HepG2 (cell line): Measurements from ENCODE around the gene LTBR. TPM values are rescaled to one million over a fixed set of nuclear protein-coding genes. Genes with fewer than 3 reads are reported as not detected.

ENCODE experiments used
- ATAC-seq: fragments of 200-7000 bp; cut with Tn5 transposase; 3 replicates; pipeline ENCODE4 v1.9.1; 2020; ENCODE audit warnings: mild to moderate bottlenecking, moderate library complexity
- Bru-seq: library from RNA; stranded (reverse); fragments of 400-500 nt; gene quantifications from one replicate; lab custom pipeline; 2021; lab: Mats Ljungman, UMichigan
- BruChase-seq, 2 experiments: library from RNA; stranded (reverse); fragments of 400-500 nt; gene quantifications; one replicate each; lab custom pipeline; 2021; lab: Mats Ljungman, UMichigan
- BruUV-seq: library from RNA; stranded (reverse); fragments of 400-500 nt; replicated peaks from 2 replicates; lab custom pipeline; 2021; lab: Mats Ljungman, UMichigan
- CTCF ChIA-PET: fragments of 300-600 bp; formaldehyde crosslinking; extraction: SDS; loops from one replicate; lab custom pipeline; 2021; ENCODE audit warnings: low total read pairs, inconsistent platforms, low intra/inter-chr PET ratio; lab: Yijun Ruan, JAX
- POLR2A ChIA-PET: fragments of 350-600 bp; sonication (Branson Sonifier 250); formaldehyde crosslinking; loops from one replicate; lab custom pipeline; 2020; ENCODE audit warnings: antibody characterized with exemption, inconsistent platforms; lab: Yijun Ruan, JAX
- DNase-seq: peaks from one replicate; pipeline ENCODE4 v3.0.0-alpha.2; 2015; ENCODE audit warnings: low spot score
- FAIRE-seq: peaks from 3 replicates; lab custom pipeline; 2011; peaks lifted over from hg19 to GRCh38; lab: Jason Lieb, UNC
- H2AFZ ChIP-seq: one replicate; pipeline ENCODE4 v1.6.1; 2011; ENCODE audit warnings: low read length, inconsistent platforms
- H3K27ac ChIP-seq: fragments of 300-600 bp; 3 replicates; pipeline ENCODE4 v1.8.0; 2011; ENCODE audit warnings: mixed run types, mild to moderate bottlenecking, mixed read lengths, low read length, inconsistent platforms; ENCODE audit not compliant: insufficient read depth; ENCODE audit errors: extremely low read length
- H3K27me3 ChIP-seq, 2 experiments: fragments of 200-600 bp in 1 of 2; 2 replicates in 1 of 2; 3 replicates in 1 of 2; pipeline versions ENCODE4 v1.6.0 to v1.8.0; 2011; ENCODE audit warnings: low read length in 2 of 2, mild to moderate bottlenecking in 2 of 2, moderate library complexity in 2 of 2, inconsistent platforms in 1 of 2; ENCODE audit not compliant: insufficient read depth in 2 of 2, control insufficient read depth in 1 of 2
- H3K36me3 ChIP-seq, 2 experiments: fragments of 200-600 bp in 1 of 2; replicated peaks in 1 of 2; 2 replicates in 1 of 2; 3 replicates in 1 of 2; pipeline versions ENCODE4 v1.5.1 to v1.8.0; 2011; ENCODE audit warnings: low read length in 2 of 2, inconsistent platforms in 1 of 2; ENCODE audit not compliant: insufficient read depth in 2 of 2, control insufficient read depth in 1 of 2
- H3K4me1 ChIP-seq: 2 replicates; pipeline ENCODE4 v1.5.1; 2012; ENCODE audit warnings: low read length, inconsistent platforms; ENCODE audit not compliant: insufficient read depth
- H3K4me2 ChIP-seq: 2 replicates; pipeline ENCODE4 v1.6.0; 2011; ENCODE audit warnings: low read depth, low read length, inconsistent platforms
- H3K4me3 ChIP-seq, 3 experiments: fragments of 200-600 bp in 1 of 3; sonication (generic), shearing (Covaris generic) in 1 of 3; replicated peaks in 1 of 3; 2 replicates each; pipeline ENCODE4 v1.5.1; 2011 to 2016; ENCODE audit warnings: low read length in 3 of 3, inconsistent platforms in 2 of 3, low read depth in 2 of 3, mild to moderate bottlenecking in 2 of 3, control low read depth in 1 of 3, mixed read lengths in 1 of 3; ENCODE audit not compliant: insufficient read depth in 1 of 3
- H3K79me2 ChIP-seq: one replicate; pipeline ENCODE4 v1.6.1; 2011; ENCODE audit warnings: low read length, inconsistent platforms; ENCODE audit not compliant: insufficient read depth
- H3K9ac ChIP-seq: 2 replicates; pipeline ENCODE4 v1.6.0; 2011; ENCODE audit warnings: mild to moderate bottlenecking, low read depth, low read length, inconsistent platforms; ENCODE audit not compliant: insufficient read depth
- H3K9me3 ChIP-seq: 2 replicates; pipeline ENCODE4 v1.5.1; 2012; ENCODE audit warnings: mild to moderate bottlenecking, low read length
- H4K20me1 ChIP-seq: 2 replicates; pipeline ENCODE4 v1.6.0; 2011; ENCODE audit warnings: inconsistent platforms, mild to moderate bottlenecking, low read length, moderate library complexity; ENCODE audit not compliant: insufficient read depth
- ARID4A ChIP-seq: sonication (generic); formaldehyde crosslinking; IDR thresholded peaks from 2 replicates; pipeline ENCODE4 v1.5.0; 2020; ENCODE audit warnings: mild to moderate bottlenecking, missing genetic modification reagents, borderline replicate concordance
- GPBP1L1 ChIP-seq: sonication (generic); formaldehyde crosslinking; IDR thresholded peaks from 2 replicates; pipeline ENCODE4 v1.5.0; 2020; ENCODE audit warnings: mild to moderate bottlenecking, missing genetic modification reagents
- KLF6 ChIP-seq: IDR thresholded peaks from 2 replicates; pipeline ENCODE4 v1.8.0; 2016; ENCODE audit warnings: missing biosample characterization, missing genetic modification reagents
- PLRG1 ChIP-seq: fragments of 450-650 bp; conservative IDR thresholded peaks from 2 replicates; pipeline ENCODE4 v1.6.1; 2016
- SCMH1 ChIP-seq: sonication (generic); formaldehyde crosslinking; IDR thresholded peaks from 2 replicates; pipeline ENCODE4 v1.9.0; 2021; ENCODE audit warnings: missing genetic modification reagents, mild to moderate bottlenecking, borderline replicate concordance
- STAT5B ChIP-seq: sonication (generic); formaldehyde crosslinking; IDR thresholded peaks from 2 replicates; pipeline ENCODE4 v1.4.0; 2020; ENCODE audit warnings: missing genetic modification reagents
- ZBTB20 ChIP-seq: sonication (generic); formaldehyde crosslinking; IDR thresholded peaks from 2 replicates; pipeline ENCODE4 v1.8.1; 2023; ENCODE audit warnings: missing genetic modification reagents, low read depth, mild to moderate bottlenecking, borderline replicate concordance
- ZNF441 ChIP-seq: sonication (generic); formaldehyde crosslinking; IDR thresholded peaks from 2 replicates; pipeline ENCODE4 v1.7.0; 2021; ENCODE audit warnings: missing genetic modification reagents, borderline replicate concordance
- WGBS: methylation state at CpG from one replicate; pipeline ENCODE4 v1.1.6; 2017; ENCODE audit warnings: low lambda C conversion rate; 5-methylcytosine and 5-hydroxymethylcytosine counted together
- in situ Hi-C: cut with HindIII; loops from 2 replicates; pipeline ENCODE4 v1.10.0; 2017; ENCODE audit warnings: low pct_unique_long_range_greater_than_20kb; ENCODE audit not compliant: extremely low pct_ligation_motif_present
- intact Hi-C: fragments of 100-400 bp; cut with micrococcal nuclease; formaldehyde crosslinking; loops from one replicate; pipeline ENCODE4 v1.10.0; 2022; ENCODE audit not compliant: unreplicated experiment
- long read RNA-seq, 2 experiments: library from RNA in 1 of 2; library from polyadenylated mRNA in 1 of 2; stranded (forward) in 1 of 2; unstranded in 1 of 2; transcript quantifications; one replicate each; pipeline ENCODE4 v2.0.0, GENCODE V29; 2019 to 2022
- polyA minus RNA-seq, 3 experiments: library from RNA; depleted of rRNA, polyadenylated mRNA; stranded (reverse); fragments of >200 nt; gene quantifications; 2 replicates each; pipeline ENCODE4 v1.2.3, GENCODE V29; 2011; ENCODE audit warnings: low replicate concordance in 1 of 3
- polyA plus RNA-seq, 8 experiments: library from polyadenylated mRNA; depleted of rRNA in 3 of 8; stranded (reverse) in 7 of 8; unstranded in 1 of 8; fragments of >200 nt; fragmentation: Illumina TruSeq in 4 of 8; extraction: Trizol in 4 of 8; gene quantifications; 2 replicates each; pipeline versions ENCODE4 v1.2.1 to v1.2.3, GENCODE V29; 2011 to 2016; ENCODE audit warnings: low read depth in 4 of 8, missing spikeins in 1 of 8, mixed read lengths in 1 of 8; ENCODE audit not compliant: insufficient read depth in 1 of 8
- total RNA-seq, 5 experiments: library from RNA; depleted of rRNA; stranded (reverse); fragments of >200 nt; fragmentation: Illumina TruSeq; extraction: Trizol; gene quantifications; 2 replicates each; pipeline ENCODE4 v1.2.3, GENCODE V29; 2016; ENCODE audit warnings: low read depth in 1 of 5
- TF ChIP-seq, protein P1 (sequence below): fragments of 450-650 bp; IDR thresholded peaks from 2 replicates; pipeline ENCODE4 v1.6.1; 2017

The LTBR gene
- total RNA-seq (2016; rRNA removed; fragmentation: Illumina TruSeq; extraction: Trizol) = 12.1 and 34.8 TPM in 2 replicates
- 24.4 and 24.5 TPM in 2 replicates for total RNA-seq (2016; cell fraction: cytosol; rRNA removed; fragmentation: Illumina TruSeq; extraction: Trizol; ENCODE audit: low read depth)
- 11.6 and 40.0 TPM in 2 replicates for total RNA-seq (2016; cell fraction: insoluble cytoplasmic fraction; rRNA removed; fragmentation: Illumina TruSeq; extraction: Trizol)
- 34.7 and 35.3 TPM in 2 replicates for total RNA-seq (2016; cell fraction: membrane; rRNA removed; fragmentation: Illumina TruSeq; extraction: Trizol)
- 39.7 and 43.6 TPM in 2 replicates for total RNA-seq (2016; cell fraction: nucleus; rRNA removed; fragmentation: Illumina TruSeq; extraction: Trizol)
- 31.4 and 39.0 TPM in 2 replicates for polyA plus RNA-seq (2011; rRNA removed)
- 23.7 and 29.3 TPM in 2 replicates for polyA plus RNA-seq (2011; cell fraction: cytosol; rRNA removed)
- polyA plus RNA-seq (2011; cell fraction: nucleus; rRNA removed) = 82.9 and 92.1 TPM in 2 replicates
- polyA plus RNA-seq (2012) = 25.8 and 37.8 TPM in 2 replicates
- polyA plus RNA-seq (2016; cell fraction: cytosol; fragmentation: Illumina TruSeq; extraction: Trizol; ENCODE audit: low read depth) = 19.3 and 21.0 TPM in 2 replicates
- polyA plus RNA-seq (2016; cell fraction: insoluble cytoplasmic fraction; fragmentation: Illumina TruSeq; extraction: Trizol; ENCODE audit: low read depth) = 16.0 and 16.4 TPM in 2 replicates
- 27.4 and 28.3 TPM in 2 replicates for polyA plus RNA-seq (2016; cell fraction: membrane; fragmentation: Illumina TruSeq; extraction: Trizol; ENCODE audit: low read depth)
- polyA plus RNA-seq (2016; cell fraction: nucleus; fragmentation: Illumina TruSeq; extraction: Trizol; ENCODE audit: insufficient read depth, low read depth) = 117 and 123 TPM in 2 replicates
- 16.2 and 29.7 TPM in 2 replicates for polyA minus RNA-seq (2011; rRNA and poly(A)+ RNA removed; ENCODE audit: low replicate concordance)
- polyA minus RNA-seq (2011; cell fraction: cytosol; rRNA and poly(A)+ RNA removed) = 11.5 and 14.0 TPM in 2 replicates
- polyA minus RNA-seq (2011; cell fraction: nucleus; rRNA and poly(A)+ RNA removed) = 22.4 and 34.2 TPM in 2 replicates
- percentile 72 among the genes with signal in this experiment for Bru-seq, nascent RNA
- percentile 82 among the genes with signal in this experiment for BruChase-seq, experiment 1, labeled RNA remaining after a 6-hour chase
- percentile 76 among the genes with signal in this experiment for BruChase-seq, experiment 2, labeled RNA remaining after a 2-hour chase
- long read RNA-seq, experiment 1, transcript LTBR-201 (10 exons, 2,260 nt) = major isoform, 30 of 44 reads
- long read RNA-seq, experiment 1, partial matches to known transcripts = 6 of 44 reads
- long read RNA-seq, experiment 1, other reads (novel, unspliced or antisense) = 6 of 44 reads
- long read RNA-seq, experiment 2, transcript LTBR-201 (10 exons, 2,260 nt) = major isoform, 95 of 170 reads
- long read RNA-seq, experiment 2, partial matches to known transcripts = 12 of 170 reads
- long read RNA-seq, experiment 2, other reads (novel, unspliced or antisense) = 57 of 170 reads

- no peaks in the 10 kb centered on the region for H3K9me3 ChIP-seq
- peaks cover 11 to 30% of the 10 kb centered on the region in 2 experiments for H3K36me3 ChIP-seq
- H3K4me2 ChIP-seq = peak within 1 kb of the TSS; percentile 99
- in situ Hi-C loops = no loop called here
- WGBS = 0% methylated on average over 13 of the region's 62 CpGs
- ATAC-seq (peak; percentile 91), DNase-seq (peak; percentile 83), FAIRE-seq (no peak)
- H4K20me1 ChIP-seq = no peaks in the 10 kb centered on the region
- peaks cover 59% of the 10 kb centered on the region for H3K4me1 ChIP-seq
- BruUV-seq = TSS peak; percentile 81
- POLR2A ChIA-PET = interaction anchor here (0.6 to 7.2 kb wide), 44 partner anchors 9 to 562 kb away, joined by 3 to 140 read pairs (median 5); partner anchors contain the start of genes COPS7A, GAPDH, MRPL51 and PLEKHG6
- H3K79me2 ChIP-seq = peaks cover 27% of the 10 kb centered on the region
- H3K9ac ChIP-seq = peak within 1 kb of the TSS; percentile 96
- H3K27me3 ChIP-seq = no peaks in the 10 kb centered on the region; a peak in 1 of 5 replicates
- no peak within 1 kb of the TSS for H2AFZ ChIP-seq
- peak within 1 kb of the TSS; percentile 81 to 95 (median 87) for H3K4me3 ChIP-seq
- H3K27ac ChIP-seq = peak within 1 kb of the TSS; percentile 86
- intact Hi-C loops = no loop called here
- CTCF ChIA-PET = no interaction called here
- TF ChIP-seq PLRG1 = no peak
- TF ChIP-seq ZBTB20 (CRISPR knock-in tag) = 0 out of 2 replicates have a peak, but pooled peaks have one; percentile 53
- TF ChIP-seq GPBP1L1 (CRISPR knock-in tag) = no peak
- TF ChIP-seq, protein P1, sequence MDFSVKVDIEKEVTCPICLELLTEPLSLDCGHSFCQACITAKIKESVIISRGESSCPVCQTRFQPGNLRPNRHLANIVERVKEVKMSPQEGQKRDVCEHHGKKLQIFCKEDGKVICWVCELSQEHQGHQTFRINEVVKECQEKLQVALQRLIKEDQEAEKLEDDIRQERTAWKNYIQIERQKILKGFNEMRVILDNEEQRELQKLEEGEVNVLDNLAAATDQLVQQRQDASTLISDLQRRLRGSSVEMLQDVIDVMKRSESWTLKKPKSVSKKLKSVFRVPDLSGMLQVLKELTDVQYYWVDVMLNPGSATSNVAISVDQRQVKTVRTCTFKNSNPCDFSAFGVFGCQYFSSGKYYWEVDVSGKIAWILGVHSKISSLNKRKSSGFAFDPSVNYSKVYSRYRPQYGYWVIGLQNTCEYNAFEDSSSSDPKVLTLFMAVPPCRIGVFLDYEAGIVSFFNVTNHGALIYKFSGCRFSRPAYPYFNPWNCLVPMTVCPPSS = no peak
- TF ChIP-seq ARID4A (CRISPR knock-in tag) = peak; percentile 96
- TF ChIP-seq KLF6 (CRISPR knock-in tag) = peak; percentile 95
- TF ChIP-seq SCMH1 (CRISPR knock-in tag) = no peak
- no peak; the same call in 1 of the 2 replicates for TF ChIP-seq ZNF441
- TF ChIP-seq STAT5B (CRISPR knock-in tag) = no peak
These were observed at the start of gene LTBR for GRCh38 chr12:6383572-6384498. Gene LTBR, plus strand, starts transcription at chr12:6384162. Its CDS starts 197 bp downstream, at chr12:6384359.
